ENCODE results near the gene CORO1C. TPM values are rescaled to one million over a fixed set of nuclear protein-coding genes. Genes with fewer than 3 reads are reported as not detected.
"Not testable (repeated sequence)": the region's sequence is repeated elsewhere in the genome, so short reads cannot be mapped to it uniquely, and the experiment has no call there.

CORO1C gene
- polyA plus RNA-seq, 6 donors from 2014 or later: 71.0 to 84.7 (median 73.4) TPM

DNA sequence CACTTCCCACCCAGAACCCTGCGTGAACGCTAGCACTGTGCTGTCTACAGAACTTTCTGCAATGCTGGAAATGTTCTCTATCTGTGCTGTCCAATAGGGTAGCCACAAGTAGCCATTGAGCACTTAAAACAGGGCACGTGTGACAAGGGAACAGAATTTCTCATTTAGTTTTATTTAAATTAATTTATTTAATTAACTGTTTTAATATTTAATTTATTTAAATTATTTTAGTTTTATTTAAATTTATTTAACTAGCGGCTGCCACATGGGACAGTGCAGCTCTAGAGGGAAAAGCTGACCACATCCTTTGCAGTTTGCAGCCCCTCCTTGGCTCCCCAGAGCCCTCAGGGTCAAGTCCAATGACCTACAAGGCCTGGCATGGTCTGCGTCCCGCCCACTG, 35.0 kb upstream of the CORO1C start:
- H3K9me3 Mint-ChIP-seq: no peaks in the 10 kb centered on the region
- no peaks in the 10 kb centered on the region for H3K27me3 Mint-ChIP-seq
- ATAC-seq (ENCODE audit: low read depth in 2 of 2): no peak
- H3K4me3 Mint-ChIP-seq: no peak overlapping the region
- H3K4me1 Mint-ChIP-seq: peaks cover 14 to 33% (median 22%) of the 10 kb centered on the region in 3 donors
- DNase-seq: no peak
- no peaks in the 10 kb centered on the region for H3K36me3 Mint-ChIP-seq
- H3K27ac Mint-ChIP-seq: no peak overlapping the region

DNA sequence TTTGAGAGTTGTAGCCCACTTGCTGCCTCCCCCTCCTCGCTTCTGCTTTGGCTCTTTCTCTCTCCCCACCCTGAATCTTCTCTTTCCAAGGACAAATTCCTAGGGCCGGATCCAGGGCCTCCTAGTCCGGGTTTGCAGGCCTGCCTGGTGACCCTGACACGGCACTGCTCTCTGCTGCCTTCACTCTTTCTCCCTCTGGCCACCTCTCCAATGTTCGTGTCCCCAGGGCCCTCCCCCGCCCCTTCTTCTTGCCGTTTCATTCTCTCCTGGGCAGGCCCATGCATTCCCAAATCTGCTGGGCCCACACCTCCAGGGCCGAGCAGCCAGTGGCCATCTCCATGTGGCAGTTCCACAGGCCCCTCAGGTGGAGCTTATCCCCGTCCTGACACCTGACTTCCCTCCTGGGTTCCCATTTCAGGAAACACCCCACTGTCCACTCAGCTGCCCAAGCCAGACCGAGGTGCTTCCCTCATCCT, 34.0 kb upstream of the CORO1C start:
- H3K27ac Mint-ChIP-seq: peak overlapping the region in 1 of 6 donors; percentile 32
- ATAC-seq (ENCODE audit: low read depth in 2 of 2) (no peak), DNase-seq (no peak)
- H3K4me1 Mint-ChIP-seq: peaks cover 10 to 33% (median 22%) of the 10 kb centered on the region in 3 donors
- no peaks in the 10 kb centered on the region for H3K9me3 Mint-ChIP-seq
- H3K27me3 Mint-ChIP-seq: no peaks in the 10 kb centered on the region
- no peak overlapping the region for H3K4me3 Mint-ChIP-seq
- no peaks in the 10 kb centered on the region for H3K36me3 Mint-ChIP-seq

DNA sequence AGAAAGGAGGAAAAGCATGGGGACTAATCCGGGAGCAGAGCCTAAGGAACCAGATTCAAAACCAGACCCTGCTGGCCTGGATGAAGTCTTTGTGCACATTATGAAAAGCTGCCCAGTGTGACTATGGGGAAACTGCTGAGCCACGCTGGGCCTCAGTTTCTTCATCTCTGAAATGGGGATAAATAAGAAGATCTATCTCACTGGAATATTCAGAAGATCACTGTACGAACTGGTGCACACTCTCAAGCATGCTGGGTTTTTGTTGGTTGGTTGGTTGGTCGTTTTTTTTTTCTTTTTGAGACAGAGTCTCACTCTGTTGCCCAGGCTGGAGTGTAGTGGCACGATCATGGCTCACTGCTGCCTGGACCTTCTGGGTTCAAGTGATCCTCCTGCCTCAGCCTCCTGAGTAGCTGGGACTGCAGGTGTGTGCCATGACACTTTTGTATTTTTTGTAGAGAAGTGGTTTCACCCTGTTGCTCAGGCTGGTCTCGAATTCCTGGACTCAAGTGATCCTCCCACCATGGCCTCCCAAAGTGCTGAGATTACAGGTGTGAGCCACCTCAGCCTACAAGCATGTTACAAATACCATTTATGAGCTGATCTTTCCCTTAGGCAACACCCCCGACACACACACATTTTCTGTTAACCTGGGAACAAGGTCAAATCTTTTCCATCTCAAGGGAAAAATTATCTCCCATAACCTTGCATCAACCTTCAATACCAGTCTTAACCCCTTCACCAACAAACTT, 33.4 kb upstream of the CORO1C start:
- Mint-ChIP-seq H3K36me3 (no peaks in the 10 kb centered on the region), H3K4me1 (peaks cover 10 to 33% (median 22%) of the 10 kb centered on the region in 3 donors), H3K9me3 (no peaks in the 10 kb centered on the region), H3K27me3 (no peaks in the 10 kb centered on the region), H3K27ac (peak overlapping the region in 1 of 6 donors; percentile 38), H3K4me3 (no peak overlapping the region)
- DNase-seq: no peak
- ATAC-seq (ENCODE audit: low read depth in 2 of 2): no peak

DNA sequence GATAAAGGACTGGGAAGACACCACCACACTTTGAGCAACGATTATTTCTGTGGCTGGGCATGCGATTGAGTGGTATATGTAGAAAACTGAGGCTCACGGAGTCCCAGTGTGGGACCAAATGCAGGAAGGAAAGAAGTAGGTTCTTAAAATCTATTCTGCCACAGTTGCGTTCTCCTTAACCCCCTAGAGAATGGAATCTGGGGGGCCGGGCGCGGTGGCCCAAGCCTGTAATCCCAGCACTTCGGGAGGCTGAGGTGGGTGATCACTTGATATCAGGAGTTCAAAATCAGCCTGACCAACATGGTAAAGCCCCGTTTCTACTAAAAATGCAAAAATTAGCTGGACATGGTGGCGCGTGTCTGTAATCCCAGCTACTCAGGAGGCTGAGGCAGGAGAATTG, 29.9 kb upstream of the CORO1C start:
- H3K27ac Mint-ChIP-seq: no peak overlapping the region
- H3K4me3 Mint-ChIP-seq: no peak overlapping the region
- DNase-seq (no peak), ATAC-seq (ENCODE audit: low read depth in 2 of 2) (no peak)
- H3K4me1 Mint-ChIP-seq: peaks cover 5 to 12% (median 10%) of the 10 kb centered on the region in 3 donors
- no peaks in the 10 kb centered on the region for H3K9me3 Mint-ChIP-seq
- peaks cover 0 to 5% (median 0%) of the 10 kb centered on the region in 3 donors for H3K27me3 Mint-ChIP-seq
- H3K36me3 Mint-ChIP-seq: no peaks in the 10 kb centered on the region

DNA sequence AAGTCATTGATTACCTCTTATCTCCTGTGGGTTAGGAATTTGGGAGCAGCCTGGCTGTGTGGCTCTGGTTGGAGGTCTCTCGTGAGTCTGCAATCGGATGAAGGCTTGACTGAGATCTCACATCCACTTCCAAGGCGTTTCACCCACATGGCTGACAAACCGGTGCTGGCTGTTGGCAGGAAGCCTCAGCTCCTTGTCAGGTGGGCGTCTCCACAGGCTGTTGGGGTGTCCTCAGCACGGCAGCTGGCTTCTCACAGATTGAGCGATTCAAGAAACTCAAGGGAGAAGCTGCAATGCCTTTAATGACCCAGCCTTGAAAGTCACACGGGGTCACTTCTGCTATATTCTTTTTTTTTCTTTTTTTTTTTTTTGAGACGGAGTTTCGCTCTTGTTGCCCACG, 28.6 kb upstream of the CORO1C start:
- ATAC-seq (ENCODE audit: low read depth in 2 of 2) (no peak), DNase-seq (no peak)
- H3K27ac Mint-ChIP-seq: no peak overlapping the region
- H3K4me3 Mint-ChIP-seq: no peak overlapping the region
- H3K4me1 Mint-ChIP-seq: peaks cover 5 to 10% (median 9%) of the 10 kb centered on the region in 3 donors
- peaks cover 0 to 5% (median 0%) of the 10 kb centered on the region in 3 donors for H3K27me3 Mint-ChIP-seq
- H3K36me3 Mint-ChIP-seq: no peaks in the 10 kb centered on the region
- H3K9me3 Mint-ChIP-seq: no peaks in the 10 kb centered on the region

DNA sequence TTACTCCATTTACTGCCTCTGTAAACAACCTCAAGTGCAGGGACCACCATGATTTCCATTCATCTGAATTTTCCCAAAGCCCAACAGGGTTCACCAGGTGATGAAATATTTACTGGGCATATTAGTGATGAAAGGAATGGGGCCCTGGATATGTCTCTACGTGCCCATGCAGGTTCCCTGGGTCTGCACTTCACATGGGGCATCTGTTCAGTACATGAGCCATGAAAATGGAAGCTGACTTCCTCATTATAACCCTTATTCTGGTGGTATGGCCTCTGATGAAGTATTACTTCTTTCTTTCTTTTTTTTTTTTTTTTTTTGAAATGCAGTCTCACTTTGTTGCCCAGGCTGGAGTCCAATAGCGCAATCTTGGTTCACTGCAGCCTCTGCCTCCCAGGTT, 26.5 kb upstream of the CORO1C start:
- peaks cover 0 to 5% (median 0%) of the 10 kb centered on the region in 3 donors for H3K27me3 Mint-ChIP-seq
- no peak overlapping the region for H3K4me3 Mint-ChIP-seq
- no peaks in the 10 kb centered on the region for H3K36me3 Mint-ChIP-seq
- H3K9me3 Mint-ChIP-seq: no peaks in the 10 kb centered on the region
- H3K4me1 Mint-ChIP-seq: peaks cover 5 to 10% (median 9%) of the 10 kb centered on the region in 3 donors
- H3K27ac Mint-ChIP-seq: no peak overlapping the region
- DNase-seq: no peak
- peak; percentile 36 to 40 for ATAC-seq (ENCODE audit: low read depth in 2 of 2)

DNA sequence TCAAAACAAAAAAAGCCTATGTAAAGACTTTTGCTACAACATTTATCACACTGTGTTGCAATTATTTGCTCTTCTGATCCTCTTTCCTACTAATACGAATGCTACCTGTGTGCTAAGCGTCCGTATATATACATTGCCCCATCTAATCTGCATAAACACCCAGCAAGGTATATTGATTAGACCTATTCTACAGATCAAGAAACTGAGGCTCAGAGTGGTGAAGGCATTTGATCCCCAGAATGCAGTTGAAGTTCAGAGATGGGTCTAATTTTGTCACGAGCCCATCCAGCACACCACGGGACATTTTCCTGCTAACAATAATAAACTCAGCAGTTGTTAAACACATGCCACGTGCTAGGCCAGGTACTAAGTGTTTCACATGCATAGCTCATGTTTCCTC, 25.1 kb upstream of the CORO1C start:
- DNase-seq (no peak), ATAC-seq (ENCODE audit: low read depth in 2 of 2) (no peak)
- Mint-ChIP-seq H3K27me3 (peaks cover 0 to 5% (median 0%) of the 10 kb centered on the region in 3 donors), H3K9me3 (no peaks in the 10 kb centered on the region), H3K27ac (no peak overlapping the region), H3K4me1 (peaks cover 0 to 5% (median 0%) of the 10 kb centered on the region in 3 donors), H3K4me3 (no peak overlapping the region), H3K36me3 (no peaks in the 10 kb centered on the region)

DNA sequence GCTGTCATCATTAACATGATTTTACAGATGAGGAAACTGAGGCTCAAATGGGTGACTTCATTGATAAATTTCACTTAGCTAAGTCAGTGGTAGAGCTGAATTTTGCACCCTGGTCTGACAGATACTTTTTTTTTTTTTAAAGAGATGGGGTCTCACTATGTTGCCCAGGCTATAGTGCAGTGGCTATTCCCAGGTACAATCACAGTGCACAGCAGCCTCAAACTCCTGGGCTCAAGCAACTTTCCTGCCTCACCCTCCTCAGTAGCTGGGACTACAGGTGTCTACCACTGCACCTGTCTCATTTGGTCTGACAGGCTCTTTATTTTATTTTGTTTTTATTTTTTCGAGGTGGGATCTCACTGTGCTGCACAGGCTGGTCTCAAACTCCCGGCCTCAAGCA, 24.2 kb upstream of the CORO1C start:
- ATAC-seq (ENCODE audit: low read depth in 2 of 2) (no peak), DNase-seq (no peak)
- Mint-ChIP-seq H3K36me3 (no peaks in the 10 kb centered on the region), H3K9me3 (no peaks in the 10 kb centered on the region), H3K27ac (no peak overlapping the region), H3K4me3 (no peak overlapping the region), H3K4me1 (peaks cover 0 to 5% (median 0%) of the 10 kb centered on the region in 3 donors), H3K27me3 (peaks cover 0 to 5% (median 0%) of the 10 kb centered on the region in 3 donors)

DNA sequence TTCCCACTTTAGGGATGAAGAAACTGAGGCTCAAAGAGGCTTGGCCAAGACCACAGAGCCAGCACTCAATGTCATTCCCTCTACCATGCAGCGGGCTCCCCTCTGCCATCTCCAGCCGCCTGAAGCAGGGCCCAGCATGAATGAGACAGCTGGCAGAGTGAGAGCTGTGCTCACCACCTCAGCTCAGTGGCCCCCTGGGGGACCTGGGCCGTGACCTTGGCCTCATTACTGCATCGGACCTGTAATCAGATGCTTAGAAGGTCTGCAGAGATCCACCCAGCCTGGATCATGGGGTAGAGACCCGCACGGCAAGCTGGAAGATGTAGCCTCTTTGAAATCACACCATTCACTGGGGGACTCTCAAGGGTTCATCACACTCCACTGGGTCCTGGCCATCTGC, 22.7 kb upstream of the CORO1C start:
- Mint-ChIP-seq H3K36me3 (no peaks in the 10 kb centered on the region), H3K4me3 (no peak overlapping the region), H3K27ac (no peak overlapping the region), H3K9me3 (no peaks in the 10 kb centered on the region), H3K4me1 (peaks cover 0 to 5% (median 0%) of the 10 kb centered on the region in 3 donors), H3K27me3 (peaks cover 0 to 1% (median 0%) of the 10 kb centered on the region in 3 donors)
- ATAC-seq (ENCODE audit: low read depth in 2 of 2): no peak
- no peak for DNase-seq

DNA sequence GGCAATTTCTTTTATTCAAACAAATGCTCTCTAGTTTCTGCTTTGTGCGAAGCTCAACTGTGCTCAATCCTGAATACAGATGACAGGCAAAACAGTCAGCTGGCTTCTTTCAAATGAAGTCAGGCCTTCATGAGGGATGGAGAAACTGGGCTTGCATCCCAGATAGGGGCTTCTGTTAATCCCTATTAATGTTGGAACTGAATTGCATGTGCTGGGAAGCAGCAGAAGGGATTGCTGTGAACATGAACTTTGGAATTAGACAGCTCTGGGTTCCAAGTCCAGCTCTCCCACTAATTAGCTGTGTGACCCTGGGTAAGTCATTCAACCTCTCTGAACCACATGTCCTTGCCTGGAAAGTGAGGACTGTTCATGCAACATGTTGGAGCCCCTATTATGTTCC, 21.1 kb upstream of the CORO1C start:
- Mint-ChIP-seq H3K9me3 (peaks cover 0 to 3% (median 0%) of the 10 kb centered on the region in 7 donors), H3K4me3 (no peak overlapping the region), H3K36me3 (no peaks in the 10 kb centered on the region), H3K27ac (no peak overlapping the region), H3K27me3 (no peaks in the 10 kb centered on the region), H3K4me1 (peaks cover 0 to 1% (median 0%) of the 10 kb centered on the region in 3 donors)
- DNase-seq (no peak), ATAC-seq (ENCODE audit: low read depth in 2 of 2) (no peak)

DNA sequence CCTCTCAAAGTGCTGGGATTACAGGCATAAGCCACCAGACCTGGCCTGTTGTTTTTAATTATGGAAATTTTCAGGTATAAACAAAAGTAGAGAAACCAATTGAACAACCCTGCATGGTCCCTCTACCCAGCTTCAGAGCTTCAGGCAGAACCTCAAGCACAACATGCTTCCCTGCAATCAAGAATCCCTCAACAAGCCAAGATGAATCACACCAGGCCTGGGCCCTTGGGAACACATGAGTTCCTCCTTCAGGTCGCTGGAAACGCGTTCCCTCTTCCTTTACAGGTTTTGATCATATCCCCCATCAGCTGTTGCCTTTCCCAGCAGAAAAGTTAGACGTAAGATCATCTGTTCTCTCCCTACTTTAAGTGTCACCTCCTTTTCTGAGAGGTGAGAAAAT, 20.5 kb upstream of the CORO1C start:
- H3K27me3 Mint-ChIP-seq: no peaks in the 10 kb centered on the region
- no peaks in the 10 kb centered on the region for H3K36me3 Mint-ChIP-seq
- peak overlapping the region in 1 of 6 donors; percentile 38 for H3K27ac Mint-ChIP-seq
- DNase-seq (no peak), ATAC-seq (ENCODE audit: low read depth in 2 of 2) (no peak)
- H3K9me3 Mint-ChIP-seq: peaks cover 0 to 6% (median 0%) of the 10 kb centered on the region in 7 donors
- peak overlapping the region in 1 of 8 donors; percentile 25 for H3K4me3 Mint-ChIP-seq
- H3K4me1 Mint-ChIP-seq: no peaks in the 10 kb centered on the region

DNA sequence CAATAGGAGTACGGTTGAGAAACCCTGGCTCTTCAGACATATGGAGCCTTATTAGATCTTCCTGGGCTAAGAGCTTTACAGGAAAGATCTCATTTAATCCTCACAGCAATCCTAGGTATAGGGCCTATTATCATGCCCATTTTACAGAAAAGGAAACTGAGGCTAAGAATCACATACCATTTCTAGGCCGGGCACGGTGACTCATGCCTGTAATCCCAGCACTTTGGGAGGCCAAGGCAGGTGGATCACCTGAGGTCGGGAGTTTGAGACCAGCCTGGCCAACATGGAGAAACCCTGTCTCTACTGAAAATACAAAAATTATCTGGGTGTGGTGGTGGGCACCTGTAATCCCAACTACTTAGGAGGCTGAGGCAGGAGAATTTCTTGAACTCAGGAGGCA, 19.7 kb upstream of the CORO1C start:
- H3K36me3 Mint-ChIP-seq; ATAC-seq (ENCODE audit: low read depth in 2 of 2); H3K4me3 Mint-ChIP-seq; H3K27me3 Mint-ChIP-seq; H3K9me3 Mint-ChIP-seq; DNase-seq; H3K4me1 Mint-ChIP-seq: not testable (repeated sequence)
- H3K27ac Mint-ChIP-seq: peak overlapping the region in 1 of 6 donors; percentile 72

DNA sequence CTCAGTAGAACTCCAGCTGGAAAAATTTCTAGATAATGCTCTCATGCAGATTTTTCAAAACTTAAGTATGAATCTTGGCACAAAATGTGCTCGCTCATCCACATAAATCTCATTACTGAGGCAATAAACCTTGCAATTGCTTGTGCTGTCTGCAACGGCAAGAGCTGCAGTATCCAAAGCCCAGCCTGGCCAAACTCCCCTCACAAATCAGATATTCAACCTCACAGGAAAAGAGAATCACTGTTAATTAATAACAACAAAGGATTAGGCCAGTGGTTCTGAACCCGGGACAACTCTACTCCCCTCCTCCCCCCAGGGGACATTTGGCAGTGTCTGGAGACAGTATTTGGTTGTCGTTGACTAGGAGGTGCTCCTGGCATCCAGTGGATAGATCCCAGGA, 19.2 kb upstream of the CORO1C start:
- DNase-seq (no peak), ATAC-seq (ENCODE audit: low read depth in 2 of 2) (no peak)
- H3K4me1 Mint-ChIP-seq: no peaks in the 10 kb centered on the region
- peak overlapping the region in 1 of 6 donors; percentile 72 for H3K27ac Mint-ChIP-seq
- peaks cover 0 to 6% (median 0%) of the 10 kb centered on the region in 7 donors for H3K9me3 Mint-ChIP-seq
- no peaks in the 10 kb centered on the region for H3K36me3 Mint-ChIP-seq
- H3K4me3 Mint-ChIP-seq: no peak overlapping the region
- H3K27me3 Mint-ChIP-seq: no peaks in the 10 kb centered on the region

DNA sequence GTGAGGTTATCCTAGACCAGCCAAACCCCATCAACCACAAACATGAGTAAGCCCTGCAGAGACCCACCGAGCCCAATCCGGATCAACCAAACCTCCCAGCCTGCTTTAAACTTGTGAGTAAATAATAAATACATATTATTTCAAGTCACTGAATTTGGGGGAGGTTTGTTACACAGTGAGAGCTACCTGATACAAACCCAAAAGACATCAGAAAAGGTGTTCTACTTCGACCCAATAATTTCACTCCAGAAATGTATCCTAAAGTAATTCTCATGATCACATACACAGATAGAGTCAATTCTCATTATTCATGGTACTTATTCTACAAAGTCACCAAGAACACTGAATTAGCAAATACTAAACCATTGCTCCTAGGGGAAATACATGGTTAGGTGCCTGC, 16.2 kb upstream of the CORO1C start:
- DNase-seq: no peak
- no peak for ATAC-seq (ENCODE audit: low read depth in 2 of 2)
- H3K27ac Mint-ChIP-seq: no peak overlapping the region
- H3K36me3 Mint-ChIP-seq: peaks cover 0 to 5% of the 10 kb centered on the region in 2 donors
- no peaks in the 10 kb centered on the region for H3K27me3 Mint-ChIP-seq
- peaks cover 0 to 4% (median 0%) of the 10 kb centered on the region in 3 donors for H3K4me1 Mint-ChIP-seq
- peaks cover 0 to 6% (median 0%) of the 10 kb centered on the region in 7 donors for H3K9me3 Mint-ChIP-seq
- H3K4me3 Mint-ChIP-seq: no peak overlapping the region

Measured in naive B cell (primary cell).